Measurements from ENCODE around the gene UBAP2.

UBAP2 gene

DNA sequence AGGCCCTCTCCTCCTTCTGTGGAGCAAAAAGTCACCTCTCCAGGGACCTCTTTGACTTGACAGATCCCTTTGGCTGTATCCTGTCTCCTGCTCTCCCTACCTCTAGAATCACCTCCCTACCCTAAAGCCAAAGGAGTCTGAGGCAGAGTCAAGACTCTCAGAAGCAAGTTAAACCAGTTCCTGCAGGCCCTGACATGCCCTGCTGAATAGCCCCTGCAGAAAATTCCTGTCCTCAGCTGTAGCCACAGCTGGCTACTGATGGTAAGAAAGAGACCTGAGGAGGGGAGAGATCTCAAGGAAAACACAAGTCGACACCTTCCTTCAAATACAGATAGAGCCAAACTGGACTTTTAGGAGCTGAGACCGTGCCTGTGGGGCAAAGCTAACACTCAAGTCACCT lies 23.7 kb upstream of the UBAP2 start:
- DNase-seq (ENCODE audit: low read depth) = peak; percentile 23
- TF ChIP-seq, protein P1, sequence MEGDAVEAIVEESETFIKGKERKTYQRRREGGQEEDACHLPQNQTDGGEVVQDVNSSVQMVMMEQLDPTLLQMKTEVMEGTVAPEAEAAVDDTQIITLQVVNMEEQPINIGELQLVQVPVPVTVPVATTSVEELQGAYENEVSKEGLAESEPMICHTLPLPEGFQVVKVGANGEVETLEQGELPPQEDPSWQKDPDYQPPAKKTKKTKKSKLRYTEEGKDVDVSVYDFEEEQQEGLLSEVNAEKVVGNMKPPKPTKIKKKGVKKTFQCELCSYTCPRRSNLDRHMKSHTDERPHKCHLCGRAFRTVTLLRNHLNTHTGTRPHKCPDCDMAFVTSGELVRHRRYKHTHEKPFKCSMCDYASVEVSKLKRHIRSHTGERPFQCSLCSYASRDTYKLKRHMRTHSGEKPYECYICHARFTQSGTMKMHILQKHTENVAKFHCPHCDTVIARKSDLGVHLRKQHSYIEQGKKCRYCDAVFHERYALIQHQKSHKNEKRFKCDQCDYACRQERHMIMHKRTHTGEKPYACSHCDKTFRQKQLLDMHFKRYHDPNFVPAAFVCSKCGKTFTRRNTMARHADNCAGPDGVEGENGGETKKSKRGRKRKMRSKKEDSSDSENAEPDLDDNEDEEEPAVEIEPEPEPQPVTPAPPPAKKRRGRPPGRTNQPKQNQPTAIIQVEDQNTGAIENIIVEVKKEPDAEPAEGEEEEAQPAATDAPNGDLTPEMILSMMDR (IDR thresholded peaks at IDR 0.05; ENCODE audit: insufficient read depth, low read depth, low read length, missing control alignments) = no peak
- no peak overlapping the region for H3K4me3 ChIP-seq (ENCODE audit: low read depth, low read length)

DNA sequence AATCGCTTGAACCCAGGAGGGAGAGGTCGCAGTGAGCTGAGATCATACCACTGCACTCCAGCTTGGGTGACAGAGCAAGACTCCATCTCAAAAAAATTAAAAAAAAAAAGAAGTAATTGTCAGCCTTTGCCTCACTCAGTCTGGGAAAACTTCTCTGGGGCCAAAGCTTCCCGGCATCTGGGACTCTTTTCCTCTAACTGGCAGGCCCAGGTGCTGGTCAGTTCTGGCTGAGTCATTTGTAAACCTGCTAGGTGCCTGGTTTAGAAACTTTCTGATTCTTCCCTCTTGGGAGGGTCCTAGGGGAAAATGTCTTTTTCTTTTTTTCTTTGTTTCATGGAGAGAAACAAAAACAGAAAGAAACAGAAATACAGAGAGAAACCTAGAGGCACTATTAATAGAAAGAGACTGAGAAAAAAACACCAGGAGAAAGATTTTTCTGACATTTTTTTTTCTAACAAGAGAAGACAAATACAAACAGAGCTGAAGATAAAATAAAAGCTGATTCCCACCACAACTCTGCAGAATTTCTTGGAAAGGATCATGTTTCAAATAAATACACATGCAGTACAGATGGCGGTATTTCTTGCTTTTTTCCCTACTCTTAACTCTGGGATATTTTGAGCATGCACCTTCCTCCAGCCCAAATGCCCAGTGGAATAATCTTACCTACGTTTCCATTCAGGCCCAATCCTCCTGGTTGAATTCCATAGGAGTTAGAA lies 22.1 kb upstream of the UBAP2 start:
- H3K4me3 ChIP-seq (ENCODE audit: low read depth, low read length) = no peak overlapping the region
- TF ChIP-seq, protein P1 (IDR thresholded peaks at IDR 0.05; ENCODE audit: insufficient read depth, low read depth, low read length, missing control alignments) = no peak
- DNase-seq (ENCODE audit: low read depth) = no peak

DNA sequence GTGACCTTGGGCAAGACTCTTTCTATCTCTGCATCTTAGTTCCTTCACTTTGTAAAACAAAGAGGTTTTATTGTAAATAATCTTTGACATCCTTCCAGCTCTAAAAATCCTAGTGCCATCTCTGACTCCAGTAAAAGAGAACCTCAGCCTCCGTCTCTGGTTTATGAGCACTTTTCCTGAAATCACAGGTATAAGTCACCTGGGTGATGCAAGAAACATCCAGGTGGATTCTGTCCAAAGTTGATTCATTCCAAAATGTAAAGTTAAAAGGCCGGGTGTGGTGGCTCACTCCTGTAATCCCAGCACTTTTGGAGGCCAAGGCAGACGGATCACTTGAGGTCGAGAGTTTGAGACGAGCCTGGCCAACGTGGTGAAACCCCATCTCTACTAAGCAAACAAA lies 21.1 kb upstream of the UBAP2 start:
- no peak for DNase-seq (ENCODE audit: low read depth)
- H3K4me3 ChIP-seq (ENCODE audit: low read depth, low read length) = no peak overlapping the region
- TF ChIP-seq, protein P1 (IDR thresholded peaks at IDR 0.05; ENCODE audit: insufficient read depth, low read depth, low read length, missing control alignments) = no peak

DNA sequence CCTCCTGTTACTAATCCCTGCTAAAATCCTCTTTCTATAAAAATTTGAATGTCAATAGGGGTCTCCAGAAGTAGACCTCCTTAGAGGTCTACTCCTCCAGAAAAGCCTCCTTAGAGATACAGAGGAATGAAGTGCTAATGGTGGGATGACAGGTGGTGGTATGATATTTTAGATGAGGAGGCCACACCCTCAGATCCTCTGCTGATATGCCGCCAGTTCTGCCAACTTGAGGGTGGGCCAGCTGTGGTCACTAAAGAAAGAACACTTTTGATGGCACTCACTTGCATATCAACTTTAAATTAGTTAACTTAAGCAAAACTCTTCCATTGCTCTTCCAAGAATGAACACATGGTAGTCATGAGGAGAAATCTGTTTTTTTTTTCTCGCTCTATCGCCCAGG lies 16.9 kb upstream of the UBAP2 start:
- DNase-seq (ENCODE audit: low read depth) = no peak
- no peak overlapping the region for H3K4me3 ChIP-seq (ENCODE audit: low read depth, low read length)
- TF ChIP-seq, protein P1 (IDR thresholded peaks at IDR 0.05; ENCODE audit: insufficient read depth, low read depth, low read length, missing control alignments) = no peak

DNA sequence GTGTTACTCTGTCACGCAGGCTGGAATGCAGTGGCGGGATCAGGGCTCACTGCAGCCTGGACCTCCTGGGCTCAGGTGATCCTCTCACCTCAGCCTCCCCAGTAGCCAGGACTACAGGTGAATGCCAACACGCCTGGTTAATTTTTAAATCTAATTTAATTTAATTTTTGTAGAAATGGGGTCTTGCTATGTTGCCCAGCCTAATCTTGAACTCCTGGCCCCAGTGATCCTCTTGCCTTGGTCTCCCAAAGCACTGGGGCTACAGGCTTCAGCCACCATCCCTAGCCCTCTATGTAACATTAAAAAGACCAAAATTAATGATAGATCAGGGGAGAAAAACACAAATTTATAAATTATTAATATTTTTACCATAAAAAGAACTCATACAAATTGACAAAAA lies 11.3 kb upstream of the UBAP2 start:
- TF ChIP-seq, protein P1 (IDR thresholded peaks at IDR 0.05; ENCODE audit: insufficient read depth, low read depth, low read length, missing control alignments) = no peak
- no peak for DNase-seq (ENCODE audit: low read depth)
- H3K4me3 ChIP-seq (ENCODE audit: low read depth, low read length) = no peak overlapping the region

DNA sequence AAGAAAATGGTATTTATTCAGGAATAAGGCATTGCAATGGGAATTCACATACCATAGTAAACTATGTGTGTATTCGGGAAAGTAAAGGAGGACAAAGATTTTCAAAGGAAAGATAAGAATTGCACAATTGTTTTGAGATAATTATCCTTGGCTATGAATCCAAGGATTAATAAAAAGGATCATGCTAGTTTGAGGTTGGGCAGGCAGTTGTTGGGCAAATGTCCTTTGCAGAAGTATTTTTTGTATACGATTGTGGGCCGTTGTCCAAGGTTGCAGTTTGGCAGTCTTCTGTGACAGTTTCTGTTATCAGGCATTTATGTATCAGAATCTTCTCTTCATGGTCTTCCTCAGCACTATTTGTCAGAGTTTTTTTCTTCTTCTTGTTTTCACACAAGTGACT lies 10.6 kb upstream of the UBAP2 start:
- TF ChIP-seq, protein P1 (IDR thresholded peaks at IDR 0.05; ENCODE audit: insufficient read depth, low read depth, low read length, missing control alignments) = no peak
- DNase-seq (ENCODE audit: low read depth) = no peak
- no peak overlapping the region for H3K4me3 ChIP-seq (ENCODE audit: low read depth, low read length)
